ENCODE measurements around the gene IGSF5. TPM values are rescaled to one million over a fixed set of nuclear protein-coding genes. Genes with fewer than 3 reads are reported as not detected.

The IGSF5 gene
- total and polyA plus RNA-seq, 2 of the 4 experiments (the other 2 are of a cell fraction): not detected

DNA sequence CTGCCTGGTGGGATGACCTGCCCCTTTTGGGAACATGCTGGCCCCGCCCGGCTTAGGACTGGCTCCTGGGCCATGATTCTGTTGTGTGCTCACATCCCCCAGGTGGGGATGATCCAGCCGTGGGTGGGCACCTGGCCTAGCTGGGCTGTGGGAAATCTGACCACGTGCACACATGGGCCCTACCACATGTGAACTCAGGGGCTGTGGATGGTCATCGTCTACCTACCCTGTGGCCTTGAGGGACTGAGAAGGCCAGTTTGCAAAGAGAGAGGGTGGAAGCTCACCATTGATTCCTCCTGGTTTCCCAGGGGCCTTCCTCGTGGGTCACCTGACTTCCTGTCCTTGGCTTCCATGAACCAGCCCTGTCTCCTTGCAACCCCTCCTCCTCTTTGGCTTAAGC is 102.9 kb downstream of the IGSF5 start:
- H3K27ac ChIP-seq (ENCODE audit: insufficient read depth, low read length): no peak overlapping the region
- ATAC-seq (ENCODE audit: low read depth): no peak
- H3K36me3 ChIP-seq (ENCODE audit: control insufficient read depth, insufficient read depth, low read length): no peaks in the 10 kb centered on the region
- H3K4me3 ChIP-seq (ENCODE audit: insufficient read depth, low read depth, low read length): no peak overlapping the region
- H2AK5ac ChIP-seq (ENCODE audit: low read depth, low read length): no peak overlapping the region
- H3K9ac ChIP-seq (ENCODE audit: low read depth, low read length): no peak overlapping the region
- peaks cover 52% of the 10 kb centered on the region for H3K9me3 ChIP-seq (ENCODE audit: control insufficient read depth, insufficient read depth, low read length)
- no TSS peak for BruUV-seq (replicated peaks)
- no peaks in the 10 kb centered on the region for H3K4me1 ChIP-seq (ENCODE audit: control insufficient read depth, insufficient read depth, low read length)
- no peak overlapping the region for H4K8ac ChIP-seq (ENCODE audit: low read depth in 2 of 2, low read length in 2 of 2)
- no peak for DNase-seq
- TF ChIP-seq RAD21 (IDR thresholded peaks at IDR 0.05; ENCODE audit: low read length): no peak
- no peak for TF ChIP-seq MAFK (IDR thresholded peaks at IDR 0.05; ENCODE audit: low read depth, low read length)
- no peak for TF ChIP-seq FOS (IDR thresholded peaks at IDR 0.05; ENCODE audit: low read depth, low read length)
- no peak for TF ChIP-seq MXI1 (IDR thresholded peaks at IDR 0.05; ENCODE audit: borderline replicate concordance, low read depth, low read length)
- no peak for TF ChIP-seq MAZ (IDR thresholded peaks at IDR 0.05; ENCODE audit: borderline replicate concordance, low read depth, low read length)
- TF ChIP-seq RCOR1 (IDR thresholded peaks at IDR 0.05; ENCODE audit: insufficient replicate concordance, low read length): no peak
- no peak for TF ChIP-seq SMC3 (IDR thresholded peaks at IDR 0.05; ENCODE audit: low read depth, low read length)
- no peak for TF ChIP-seq RFX5 (IDR thresholded peaks at IDR 0.05; ENCODE audit: low read depth, low read length)
- no peak for TF ChIP-seq CHD1 (IDR thresholded peaks at IDR 0.05; ENCODE audit: low read depth, low read length)
- no peak for TF ChIP-seq BHLHE40 (IDR thresholded peaks at IDR 0.05; ENCODE audit: low read depth, low read length)
- TF ChIP-seq CEBPB (IDR thresholded peaks at IDR 0.05; ENCODE audit: low read depth, low read length): no peak
- no peak for TF ChIP-seq POLR2A (IDR thresholded peaks at IDR 0.05; ENCODE audit: low read depth, low read length)
- TF ChIP-seq, protein P1, sequence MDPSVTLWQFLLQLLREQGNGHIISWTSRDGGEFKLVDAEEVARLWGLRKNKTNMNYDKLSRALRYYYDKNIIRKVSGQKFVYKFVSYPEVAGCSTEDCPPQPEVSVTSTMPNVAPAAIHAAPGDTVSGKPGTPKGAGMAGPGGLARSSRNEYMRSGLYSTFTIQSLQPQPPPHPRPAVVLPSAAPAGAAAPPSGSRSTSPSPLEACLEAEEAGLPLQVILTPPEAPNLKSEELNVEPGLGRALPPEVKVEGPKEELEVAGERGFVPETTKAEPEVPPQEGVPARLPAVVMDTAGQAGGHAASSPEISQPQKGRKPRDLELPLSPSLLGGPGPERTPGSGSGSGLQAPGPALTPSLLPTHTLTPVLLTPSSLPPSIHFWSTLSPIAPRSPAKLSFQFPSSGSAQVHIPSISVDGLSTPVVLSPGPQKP (IDR thresholded peaks at IDR 0.05; ENCODE audit: borderline replicate concordance, low read depth, low read length): no peak
- no peak overlapping the region for H3K4me2 ChIP-seq (ENCODE audit: low read depth, low read length)
- dilution Hi-C loops (cut with HindIII; ENCODE audit: low sequenced_read_pairs, unreplicated experiment) (no loop called here), intact Hi-C loops (cut with micrococcal nuclease) (no loop called here), in situ Hi-C loops (cut with MboI; ENCODE audit: low sequenced_read_pairs) (no loop called here)
- no peak overlapping the region for H3K23ac ChIP-seq (ENCODE audit: low read depth, low read length)
- H2AFZ ChIP-seq (replicated peaks; ENCODE audit: low read length, poor library complexity): no peak overlapping the region
- no peak overlapping the region for H2BK20ac ChIP-seq (ENCODE audit: low read depth, low read length)
- no peak overlapping the region for H3K14ac ChIP-seq (replicated peaks; ENCODE audit: low read depth, low read length)
- no peaks in the 10 kb centered on the region for H3K9me1 ChIP-seq (ENCODE audit: insufficient read depth, low read length)
- H3K4ac ChIP-seq (ENCODE audit: low read depth, low read length): no peak overlapping the region
- H2BK15ac ChIP-seq (ENCODE audit: low read depth, low read length): no peak overlapping the region
- H2BK120ac ChIP-seq (ENCODE audit: low read depth, low read length): no peak overlapping the region
- H3K18ac ChIP-seq (ENCODE audit: low read depth, low read length): no peak overlapping the region
- H3K27me3 ChIP-seq (ENCODE audit: control insufficient read depth, insufficient read depth, low read length): no peaks in the 10 kb centered on the region
- ChIA-PET CTCF (no interaction called here), POLR2A (ENCODE audit: unreplicated experiment) (no interaction called here)
- WGBS, 2 experiments (ENCODE audit: extremely low coverage in 2 of 2, insufficient read length in 1 of 2): 43% methylated on average over 1 of the region's 6 CpGs; no CpG with 5 or more reads in 1 of the 2 experiments
- H3K56ac ChIP-seq (ENCODE audit: extremely low read depth, insufficient read depth, low read length): no peak overlapping the region
- no peaks in the 10 kb centered on the region for H3K79me1 ChIP-seq (ENCODE audit: low read depth in 1 of 2, low read length in 2 of 2)
- H4K91ac ChIP-seq (ENCODE audit: insufficient read depth, low read depth, low read length): no peak overlapping the region
- H2BK5ac ChIP-seq (ENCODE audit: low read depth, low read length, poor library complexity, severe bottlenecking): no peak overlapping the region
- no peak overlapping the region for H2AK9ac ChIP-seq (replicated peaks; ENCODE audit: low read depth, low read length, poor library complexity)
- H4K20me1 ChIP-seq (ENCODE audit: insufficient read depth, low read length): no peaks in the 10 kb centered on the region
- H4K5ac ChIP-seq (ENCODE audit: low read depth, low read length): no peak overlapping the region

All from IMR-90 (cell line).